BJ (cell line): ENCODE results near the gene SLC16A4. TPM values are rescaled to one million over a fixed set of nuclear protein-coding genes. Genes with fewer than 3 reads are reported as not detected.

Source experiments
- CTCF ChIA-PET: fragments of 350-600 bp; formaldehyde crosslinking; extraction: SDS; loops from one replicate; lab custom pipeline; 2021; ENCODE audit warnings: antibody characterized with exemption, inconsistent platforms; lab: Yijun Ruan, JAX
- POLR2A ChIA-PET: fragments of 300-600 bp; sonication (Branson Sonifier 250); formaldehyde crosslinking; extraction: SDS; loops from one replicate; lab custom pipeline; 2021; ENCODE audit warnings: antibody characterized with exemption; lab: Charles Lee
- DNase-seq: peaks from one replicate; pipeline ENCODE4 v3.0.0-alpha.2; 2011; ENCODE audit warnings: low read depth
- H3K27me3 ChIP-seq: 2 replicates; pipeline ENCODE4 v1.6.0; 2011; ENCODE audit warnings: low read length; ENCODE audit not compliant: control insufficient read depth, insufficient read depth
- H3K36me3 ChIP-seq: 2 replicates; pipeline ENCODE4 v1.5.1; 2011; ENCODE audit warnings: low read length; ENCODE audit not compliant: control insufficient read depth, insufficient read depth
- H3K4me3 ChIP-seq: 2 replicates; pipeline ENCODE4 v1.5.1; 2011; ENCODE audit warnings: low read depth, mild to moderate bottlenecking, control low read depth, low read length
- polyA plus RNA-seq: library from polyadenylated mRNA; depleted of rRNA; stranded (reverse); fragments of >200 nt; gene quantifications from 2 replicates; pipeline ENCODE4 v1.2.3, GENCODE V29; 2011
- TF ChIP-seq, protein P1 (sequence below): IDR thresholded peaks from 2 replicates; pipeline ENCODE4 v1.5.1; 2011; ENCODE audit warnings: low read depth, mild to moderate bottlenecking, control low read depth, inconsistent platforms, low read length, moderate library complexity; ENCODE audit not compliant: insufficient read depth

The SLC16A4 gene
- polyA plus RNA-seq, 1 experiment = 20.8 TPM

DNA sequence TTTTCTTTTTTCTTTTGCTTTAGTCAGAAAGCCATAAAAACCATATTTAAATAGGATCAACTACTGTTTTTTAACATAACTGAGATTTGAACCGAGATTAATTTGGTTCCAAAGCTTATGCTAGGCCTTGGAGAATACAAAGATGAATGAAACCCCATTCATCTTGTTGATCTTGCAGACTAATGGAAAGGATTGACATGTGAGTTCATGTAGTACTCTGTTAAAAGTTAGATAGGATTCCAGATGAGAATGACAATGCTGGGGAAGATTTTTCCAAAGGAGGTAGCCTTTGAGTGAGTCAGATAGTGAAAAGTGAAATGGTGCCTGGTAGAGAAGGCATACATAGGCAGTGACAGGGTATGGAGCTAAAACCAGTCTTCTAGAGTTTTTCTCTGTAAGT lies 29.0 kb downstream of the SLC16A4 start:
- H3K4me3 ChIP-seq = no peak overlapping the region
- ChIA-PET POLR2A (no interaction called here), CTCF (interaction anchor here (1.0 to 1.4 kb wide), 2 partner anchors 13 to 253 kb away, joined by 3 to 5 read pairs; no protein-coding TSS in a partner anchor)
- no peaks in the 10 kb centered on the region for H3K36me3 ChIP-seq
- H3K27me3 ChIP-seq = no peaks in the 10 kb centered on the region
- DNase-seq = no peak
- TF ChIP-seq, protein P1, sequence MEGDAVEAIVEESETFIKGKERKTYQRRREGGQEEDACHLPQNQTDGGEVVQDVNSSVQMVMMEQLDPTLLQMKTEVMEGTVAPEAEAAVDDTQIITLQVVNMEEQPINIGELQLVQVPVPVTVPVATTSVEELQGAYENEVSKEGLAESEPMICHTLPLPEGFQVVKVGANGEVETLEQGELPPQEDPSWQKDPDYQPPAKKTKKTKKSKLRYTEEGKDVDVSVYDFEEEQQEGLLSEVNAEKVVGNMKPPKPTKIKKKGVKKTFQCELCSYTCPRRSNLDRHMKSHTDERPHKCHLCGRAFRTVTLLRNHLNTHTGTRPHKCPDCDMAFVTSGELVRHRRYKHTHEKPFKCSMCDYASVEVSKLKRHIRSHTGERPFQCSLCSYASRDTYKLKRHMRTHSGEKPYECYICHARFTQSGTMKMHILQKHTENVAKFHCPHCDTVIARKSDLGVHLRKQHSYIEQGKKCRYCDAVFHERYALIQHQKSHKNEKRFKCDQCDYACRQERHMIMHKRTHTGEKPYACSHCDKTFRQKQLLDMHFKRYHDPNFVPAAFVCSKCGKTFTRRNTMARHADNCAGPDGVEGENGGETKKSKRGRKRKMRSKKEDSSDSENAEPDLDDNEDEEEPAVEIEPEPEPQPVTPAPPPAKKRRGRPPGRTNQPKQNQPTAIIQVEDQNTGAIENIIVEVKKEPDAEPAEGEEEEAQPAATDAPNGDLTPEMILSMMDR = no peak

DNA sequence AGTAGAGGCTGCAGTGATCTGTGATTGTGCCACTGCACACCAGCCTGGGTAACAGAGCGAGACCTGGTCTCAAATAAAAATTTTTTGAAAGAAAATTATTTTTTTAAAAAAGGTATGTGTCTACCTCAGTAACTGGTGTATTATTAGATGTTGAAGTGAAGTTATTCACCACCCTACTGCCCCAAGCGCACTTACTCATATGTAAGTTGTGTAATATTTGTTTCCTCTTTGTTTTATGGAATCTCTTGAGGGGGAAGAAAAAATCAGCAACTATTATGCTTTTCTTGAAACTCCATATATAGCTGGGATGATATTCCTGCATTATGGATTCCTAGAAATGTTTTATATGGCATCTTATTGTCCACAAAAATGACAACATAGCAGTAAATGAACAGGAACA lies 30.4 kb downstream of the SLC16A4 start:
- POLR2A ChIA-PET = interaction anchor here (0.5 to 0.8 kb wide), 2 partner anchors 15 to 21 kb away, joined by 3 to 21 read pairs; partner anchors contain the start of gene RBM15
- Histone ChIP-seq H3K27me3 (no peaks in the 10 kb centered on the region), H3K36me3 (no peaks in the 10 kb centered on the region), H3K4me3 (no peak overlapping the region)
- CTCF ChIA-PET = interaction anchor here (0.7 kb wide), 1 partner anchor 359 kb away, joined by 3 read pairs; no protein-coding TSS in a partner anchor
- TF ChIP-seq, protein P1 = no peak
- no peak for DNase-seq

DNA sequence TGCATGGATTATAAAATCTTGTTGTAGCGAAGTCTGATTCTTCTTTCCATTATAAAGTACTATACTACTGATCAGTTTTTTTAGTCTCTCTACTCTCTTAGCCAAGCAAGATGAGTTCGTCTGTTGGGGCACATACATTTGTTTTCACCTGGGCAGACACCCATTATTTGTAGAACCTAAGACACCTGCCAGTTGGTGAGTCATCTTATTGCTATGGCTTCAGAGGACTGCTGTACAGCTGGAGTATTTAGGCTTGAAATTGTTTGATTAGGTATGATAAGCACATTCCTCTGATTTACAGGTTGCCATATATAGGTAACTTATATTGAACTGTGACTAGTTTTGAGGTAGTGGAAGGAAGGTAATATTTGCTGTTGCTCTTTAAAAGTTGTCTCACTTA lies 34.4 kb downstream of the SLC16A4 start:
- Histone ChIP-seq H3K27me3 (no peaks in the 10 kb centered on the region), H3K36me3 (no peaks in the 10 kb centered on the region), H3K4me3 (no peak overlapping the region)
- TF ChIP-seq, protein P1 = no peak
- no peak for DNase-seq
- ChIA-PET CTCF (interaction anchor here (0.7 to 1.0 kb wide), 2 partner anchors 16 to 17 kb away, joined by 3 to 4 read pairs; partner anchors contain the start of gene RBM15), POLR2A (no interaction called here)

DNA sequence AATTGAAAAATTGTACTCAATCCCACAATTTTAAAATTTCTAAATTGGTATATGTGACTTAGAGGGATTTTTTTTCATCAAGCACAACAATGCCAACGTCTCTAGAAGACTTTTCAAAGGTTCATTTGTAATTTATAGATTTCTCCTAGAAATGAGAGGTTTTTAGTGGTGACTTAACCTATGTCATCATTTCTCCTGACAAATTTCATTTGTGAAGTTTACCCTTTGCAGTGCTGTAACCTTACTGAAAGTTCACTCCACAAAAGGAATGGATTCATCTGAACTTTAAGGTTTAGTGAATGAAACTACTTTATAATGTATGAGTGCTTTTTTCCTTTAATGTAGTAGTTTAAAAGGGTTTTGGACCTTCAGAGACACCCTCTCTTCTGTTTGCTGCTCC lies 35.5 kb downstream of the SLC16A4 start:
- TF ChIP-seq, protein P1 = no peak
- H3K27me3 ChIP-seq = no peaks in the 10 kb centered on the region
- no peaks in the 10 kb centered on the region for H3K36me3 ChIP-seq
- no peak for DNase-seq
- H3K4me3 ChIP-seq = no peak overlapping the region
- ChIA-PET POLR2A (no interaction called here), CTCF (no interaction called here)

DNA sequence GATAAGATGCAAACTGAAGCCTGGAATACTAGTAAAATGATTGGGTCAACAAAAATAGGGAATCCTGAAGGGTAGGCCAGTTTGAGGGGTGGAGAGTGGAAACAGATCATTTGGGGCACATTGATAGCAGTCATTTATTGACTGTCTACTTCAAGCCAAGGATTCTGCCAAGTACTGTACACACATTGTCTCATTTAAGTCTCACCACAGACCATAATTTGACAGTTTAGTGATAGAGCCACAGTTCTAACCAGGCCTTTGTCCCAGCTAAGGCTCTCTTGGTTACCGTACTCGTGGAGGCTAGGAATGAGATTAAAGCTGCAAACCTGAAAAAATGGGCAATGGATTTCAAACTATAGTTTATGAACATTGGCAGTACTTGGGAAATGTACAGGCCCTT lies 40.5 kb downstream of the SLC16A4 start:
- TF ChIP-seq, protein P1 = no peak
- CTCF ChIA-PET = interaction anchor here (3.1 kb wide), 1 partner anchor 11 kb away, joined by 16 read pairs; the partner anchor contains the start of gene RBM15
- H3K36me3 ChIP-seq = no peaks in the 10 kb centered on the region
- no peak overlapping the region for H3K4me3 ChIP-seq
- POLR2A ChIA-PET = interaction anchor here (1.4 kb wide), 1 partner anchor 11 kb away, joined by 4 read pairs; the partner anchor contains the start of gene RBM15
- DNase-seq = no peak
- no peaks in the 10 kb centered on the region for H3K27me3 ChIP-seq
